Stimulated activated CD8-positive, alpha-beta memory T cell treated with anti-CD3 and anti-CD28 coated beads, Interleukin-7, amount 100 ng/mL, for 48 hours (primary cell): ENCODE results near the gene ANXA5.

Experiments
- DNase-seq, 2 donors: peaks; one replicate each; pipeline ENCODE4 v3.0.0-alpha.2; 2020; ENCODE audit warnings: low read depth in 1 of 2; ENCODE audit errors: extremely low read depth in 1 of 2

The ANXA5 gene

DNA sequence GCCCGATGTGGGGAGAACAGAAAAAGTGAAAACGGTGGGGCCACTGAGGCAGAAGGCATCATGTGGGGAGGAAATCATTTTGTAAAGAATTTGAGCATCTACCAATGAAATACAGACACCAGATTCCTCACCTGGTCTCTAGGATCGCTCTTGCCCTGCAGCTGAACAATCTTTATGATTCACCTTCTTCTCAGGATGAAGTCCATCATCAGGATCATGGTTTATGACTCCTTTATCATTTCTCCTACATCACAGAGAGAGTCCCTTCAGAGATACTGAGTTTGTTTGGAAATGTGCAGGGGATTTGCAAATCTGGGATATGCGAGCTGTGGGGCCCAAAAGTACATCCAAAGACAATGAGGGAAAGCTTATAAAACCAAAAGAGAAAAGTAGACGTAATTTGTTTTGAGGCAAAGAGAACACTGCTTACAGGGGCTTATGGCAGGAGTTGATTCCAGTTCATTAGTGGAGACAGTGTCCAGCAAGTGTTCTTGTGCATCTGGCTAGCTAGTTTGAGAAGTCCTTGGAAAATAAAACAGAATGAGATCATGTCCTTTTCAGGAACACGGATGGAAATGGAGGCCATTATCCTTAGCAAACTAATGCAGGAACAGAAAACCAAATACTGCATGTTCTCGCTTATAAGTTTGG, 15.3 kb upstream of the ANXA5 start:
- no peak for DNase-seq

DNA sequence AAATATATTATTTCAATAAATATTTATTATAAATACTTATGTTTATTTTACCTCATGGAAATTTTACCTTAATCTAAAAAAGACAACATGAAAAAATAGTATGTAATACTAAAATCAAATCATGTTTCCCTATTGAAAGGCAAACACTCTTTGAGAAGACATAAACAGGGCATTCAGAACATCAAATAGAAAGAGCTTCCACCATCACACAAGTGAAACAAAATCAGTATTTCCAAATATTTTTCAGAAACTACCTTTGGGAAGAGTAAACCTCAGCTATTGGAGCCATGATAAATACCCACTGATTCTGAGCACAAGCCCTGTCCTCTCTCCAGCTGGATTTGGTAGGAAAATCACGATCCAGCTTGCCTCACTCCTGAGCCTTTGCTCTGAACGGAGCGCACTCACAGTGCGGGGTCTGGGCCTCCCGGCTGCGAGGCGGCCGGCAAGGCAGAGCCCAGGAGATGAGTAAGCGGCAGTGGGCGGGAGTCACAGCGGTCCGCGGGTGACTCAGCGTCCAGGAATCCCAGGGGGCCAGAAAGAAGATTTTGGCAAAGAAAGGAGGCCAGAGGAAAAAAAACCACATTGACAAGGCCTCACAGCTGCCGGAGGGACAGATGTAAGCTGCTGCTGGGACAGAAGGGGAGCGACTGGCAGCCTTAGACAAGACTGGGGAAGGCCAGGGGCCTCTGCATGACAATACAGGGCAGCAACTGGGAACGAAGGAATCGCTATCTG, 14.7 kb upstream of the ANXA5 start:
- DNase-seq, result peak in 1 of 2 donors; percentile 67

DNA sequence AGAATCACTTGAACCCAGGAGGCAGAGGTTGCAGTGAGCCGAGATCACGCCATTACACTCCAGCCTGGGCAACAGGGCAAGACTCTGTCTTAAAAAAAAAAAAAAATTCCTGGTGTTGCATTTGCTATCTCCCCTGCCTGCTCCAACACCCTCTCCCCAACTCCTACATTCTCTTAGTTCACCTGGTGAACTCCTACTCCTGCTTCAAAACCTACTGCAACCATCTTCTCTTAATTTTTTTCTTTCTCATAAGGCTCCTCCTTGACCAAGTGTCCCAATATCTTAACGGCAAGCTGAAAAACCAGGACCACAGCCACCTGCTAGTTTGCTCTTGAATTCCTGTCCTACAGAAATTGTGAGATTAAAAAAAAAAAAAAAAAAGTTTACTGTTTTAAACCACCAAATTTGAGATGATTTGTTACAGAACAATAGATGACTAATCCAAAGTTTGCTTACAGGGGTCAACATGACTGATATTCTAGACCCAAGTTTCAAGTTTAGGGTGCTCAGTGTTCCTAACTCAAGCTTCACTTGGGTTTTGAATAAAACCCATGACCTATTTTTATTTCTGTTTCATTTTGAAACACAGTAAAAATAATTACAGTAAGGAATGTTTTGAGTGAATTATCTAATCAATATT, 13.1 kb upstream of the ANXA5 start:
- DNase-seq, result no peak

DNA sequence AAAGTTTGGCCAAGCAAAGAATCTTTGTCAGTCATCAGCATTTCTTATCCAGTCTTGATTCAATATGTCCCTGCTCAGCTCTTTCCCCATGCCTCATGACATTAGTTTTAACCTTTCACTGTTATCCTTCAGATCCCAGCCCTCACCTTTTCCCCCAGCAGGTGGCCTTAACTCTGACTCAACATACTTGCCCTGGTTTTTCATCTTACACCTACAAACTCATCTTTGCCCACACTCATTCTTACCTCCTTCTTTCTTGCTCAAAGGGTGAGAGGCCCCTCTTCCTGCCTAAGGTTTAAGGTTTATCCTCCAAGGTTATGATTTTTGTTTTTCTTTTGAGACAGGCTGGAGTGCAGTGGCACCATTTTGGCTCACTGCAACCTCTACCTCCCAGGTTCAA, 10.6 kb upstream of the ANXA5 start:
- no peak for DNase-seq

- peak in 1 of 2 donors; percentile 73 for DNase-seq
These were observed 9.8 kb upstream of the ANXA5 start for GRCh38 chr4:121706595-121707021.

- DNase-seq, result no peak
These were observed 8.7 kb upstream of the ANXA5 start for GRCh38 chr4:121705521-121705920.

GRCh38 chr4:121702136-121702535, 5.4 kb upstream of the ANXA5 start:
- no peak for DNase-seq

DNA sequence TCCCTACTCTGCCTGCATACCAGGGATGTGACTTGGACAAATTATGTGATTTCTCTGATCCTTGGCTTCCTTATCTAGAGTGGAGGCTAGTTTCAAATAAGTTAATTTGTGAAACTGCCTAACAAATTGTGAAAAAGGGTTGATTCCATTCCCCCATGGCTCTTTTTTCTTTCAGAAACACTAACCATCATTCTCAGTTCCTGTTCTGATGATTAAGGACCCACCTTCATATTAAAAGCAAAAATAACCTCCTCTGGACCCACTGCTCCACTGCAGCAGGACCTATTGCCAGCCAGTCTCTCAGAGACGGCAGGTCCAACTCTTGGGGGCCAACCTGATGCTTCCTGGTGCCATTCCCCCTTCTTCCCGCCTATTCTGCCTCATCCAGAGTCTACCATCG, 4.5 kb upstream of the ANXA5 start:
- DNase-seq, result no peak

- no peak for DNase-seq
These were observed 1.5 kb upstream of the ANXA5 start for GRCh38 chr4:121698236-121698671.

GRCh38 chr4:121697564-121697963, 784 bp upstream of the ANXA5 start:
- DNase-seq, result no peak

DNA sequence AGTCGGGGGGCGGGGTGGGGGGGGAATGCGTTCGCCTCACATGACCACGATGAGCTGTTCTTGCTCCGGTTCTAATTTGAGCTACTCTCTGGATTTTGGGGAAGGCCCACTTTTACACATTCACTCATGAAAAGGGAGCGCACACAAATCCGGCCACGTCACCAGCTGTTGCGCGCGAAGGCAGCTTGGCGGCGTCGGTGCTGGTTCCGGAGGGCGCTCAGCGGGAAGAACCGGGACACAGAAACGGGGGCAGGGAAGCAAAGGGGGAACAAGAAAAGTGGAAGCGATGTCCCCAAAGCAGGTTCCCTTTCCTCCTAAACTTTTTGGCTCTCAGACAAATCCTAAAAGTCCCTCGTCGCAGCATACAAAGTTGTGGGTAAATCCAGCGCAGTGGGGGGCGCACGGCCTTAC, 605 bp downstream of the ANXA5 start:
- peak in 1 of 2 donors; percentile 61 for DNase-seq

DNA sequence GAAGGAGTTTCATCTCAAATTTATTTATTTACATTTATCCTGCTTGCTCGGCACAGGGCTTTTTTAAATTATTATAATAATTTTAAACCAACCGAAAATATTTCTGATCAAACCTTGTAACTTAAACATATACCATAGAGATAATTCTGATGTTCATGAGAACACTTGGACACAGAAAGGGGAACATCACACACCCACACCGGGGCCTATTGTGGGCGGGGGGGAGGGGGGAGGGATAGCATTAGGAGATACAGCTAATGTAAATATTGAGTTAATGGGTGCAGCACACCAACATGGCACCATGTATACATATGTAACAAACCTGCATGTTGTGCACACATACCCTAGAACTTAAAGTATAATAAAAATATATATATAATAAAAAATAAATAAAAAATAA, 2.9 kb downstream of the ANXA5 start:
- DNase-seq, result no peak

DNA sequence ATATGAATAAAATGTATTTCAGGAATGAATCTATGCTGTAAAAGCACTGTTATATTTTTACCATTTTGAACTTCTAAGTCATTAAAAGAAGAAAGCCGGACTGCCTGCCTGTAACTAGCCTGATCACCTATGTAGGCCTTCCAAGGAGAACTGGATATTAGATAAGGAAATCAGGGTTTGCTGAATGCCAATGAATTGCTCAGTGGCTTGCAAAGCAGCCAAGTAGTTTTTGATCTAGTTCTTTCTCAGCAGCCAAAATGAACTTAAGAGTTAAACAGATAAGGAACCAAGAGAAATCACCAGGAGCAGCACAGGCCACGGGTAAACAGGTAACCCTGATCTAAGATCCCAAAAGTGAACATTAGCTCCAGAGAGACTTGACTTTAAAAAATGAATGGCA, 3.3 kb downstream of the ANXA5 start:
- DNase-seq, result no peak

- DNase-seq, result no peak
These were observed 4.5 kb downstream of the ANXA5 start for GRCh38 chr4:121692261-121692660.

DNA sequence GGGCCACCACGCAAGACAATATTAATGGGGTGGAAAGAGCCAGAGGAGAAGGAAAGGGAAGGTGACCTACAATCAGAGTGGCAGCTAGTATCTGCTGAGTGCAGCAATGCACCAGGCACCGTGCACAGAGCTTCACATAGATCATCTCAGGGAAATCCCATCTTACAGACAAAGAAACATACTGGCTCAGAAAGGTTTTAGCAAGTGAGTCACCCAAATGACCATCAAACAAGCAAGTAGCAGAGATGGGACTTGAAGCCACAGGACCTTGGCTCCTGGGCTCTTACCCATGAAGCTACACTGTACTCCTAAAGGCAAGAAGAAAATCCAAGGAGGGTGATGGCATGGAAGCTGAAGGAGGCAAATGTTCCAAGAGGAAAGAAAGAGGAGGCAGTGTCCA, 6.8 kb downstream of the ANXA5 start:
- DNase-seq, result no peak

DNA sequence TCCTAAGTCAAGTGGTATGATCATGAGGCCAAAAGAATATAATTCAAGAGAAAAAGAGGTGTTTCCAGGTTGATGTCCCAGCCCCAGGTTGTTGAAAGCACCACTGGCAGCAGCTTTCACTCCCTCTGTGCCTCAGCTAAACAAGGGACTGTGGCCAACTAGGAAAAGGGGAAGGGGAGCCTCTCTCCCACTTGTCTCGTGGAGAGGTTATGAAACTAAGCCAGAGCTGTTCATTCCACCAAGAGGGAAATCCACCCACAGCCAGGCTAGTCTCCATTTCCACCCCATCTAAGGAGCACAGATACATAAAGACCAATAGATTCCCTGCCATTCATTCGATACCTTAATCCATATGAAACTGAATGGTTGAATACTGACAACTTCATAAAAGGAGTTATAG, 8.1 kb downstream of the ANXA5 start:
- DNase-seq, result no peak

DNA sequence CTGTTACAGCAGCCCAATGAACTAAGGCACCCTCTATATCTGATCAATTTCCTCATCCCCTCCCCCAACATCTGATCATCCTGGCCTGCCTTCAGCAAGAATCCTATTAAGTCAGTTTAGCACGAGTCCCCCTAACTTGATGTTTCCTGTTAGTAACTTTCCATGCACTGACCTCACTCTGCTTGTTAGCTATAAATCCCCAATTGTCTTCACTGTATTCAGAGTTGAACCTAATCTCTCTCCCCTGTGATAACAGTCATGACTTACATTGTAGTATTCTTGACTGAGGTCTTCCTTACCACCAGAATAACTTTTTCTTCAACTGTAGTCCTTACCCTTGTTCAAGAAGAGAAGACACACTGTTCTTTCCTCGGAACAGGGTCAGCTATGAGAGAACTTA, 8.5 kb downstream of the ANXA5 start:
- no peak for DNase-seq

DNA sequence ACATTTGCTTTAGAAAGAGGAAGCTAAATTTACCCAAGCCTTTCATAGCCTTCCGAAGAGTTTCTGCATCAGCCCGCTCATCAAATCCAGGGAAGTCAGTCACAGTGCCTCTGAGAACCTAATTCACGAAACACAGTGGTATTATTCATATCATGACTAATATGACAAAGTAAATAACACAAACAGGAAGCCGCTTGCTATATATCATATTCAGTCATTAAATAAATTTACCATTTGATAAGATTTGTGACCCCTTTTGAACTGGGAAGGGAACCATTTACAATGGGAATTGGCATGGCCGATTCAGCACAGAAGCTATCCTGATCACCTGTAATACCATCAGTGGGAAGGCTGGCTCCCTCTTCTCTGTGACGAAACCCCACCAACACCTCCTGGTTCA, 10.5 kb downstream of the ANXA5 start:
- no peak for DNase-seq

DNA sequence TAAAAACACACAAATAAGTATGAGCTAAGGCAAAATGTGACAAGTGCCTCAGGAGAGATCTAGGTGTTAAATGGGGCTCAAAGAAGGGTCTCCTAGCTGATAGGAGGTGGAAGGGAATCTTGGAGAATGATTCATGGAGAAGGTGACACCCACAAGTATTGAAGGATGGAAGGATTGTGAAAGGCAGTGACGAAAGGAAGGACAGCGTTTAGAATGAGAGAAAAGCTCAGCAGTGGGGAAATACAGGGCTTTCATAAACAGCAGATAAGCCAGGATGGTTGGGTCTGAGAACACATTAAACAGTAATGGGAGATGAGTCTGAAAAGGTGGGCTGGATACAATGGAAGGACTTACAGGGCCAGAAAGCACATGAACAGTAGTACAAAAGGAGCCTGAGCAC, 11.5 kb downstream of the ANXA5 start:
- no peak for DNase-seq

GRCh38 chr4:121684561-121684960, 12.2 kb downstream of the ANXA5 start:
- DNase-seq, result no peak

- no peak for DNase-seq
These were observed 12.8 kb downstream of the ANXA5 start for GRCh38 chr4:121684016-121684415.

DNA sequence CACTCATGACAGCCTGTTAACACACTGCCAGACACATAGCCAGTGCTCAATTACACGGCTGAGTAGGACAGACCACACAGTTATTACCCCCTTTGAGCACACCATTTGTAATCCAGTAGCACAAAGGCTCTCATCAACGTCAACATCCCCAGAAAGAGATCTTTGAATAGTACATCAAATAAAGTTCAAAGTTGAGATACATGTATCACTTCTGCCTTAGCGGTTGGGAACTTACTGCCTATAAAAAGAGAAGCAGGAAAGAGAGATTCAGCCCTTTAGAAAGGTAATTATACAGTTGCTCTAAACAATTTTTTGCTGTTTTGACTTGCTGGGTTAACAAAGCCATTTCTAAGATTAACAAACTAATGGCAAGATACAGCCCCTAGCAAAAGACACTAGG, 16.2 kb downstream of the ANXA5 start:
- DNase-seq, result no peak
